C1 segment of cervical spinal cord (tissue), 14 donors: ENCODE results near the gene GRID2.

Source experiments
- DNase-seq, 14 donors: peaks; one replicate each; lab custom pipeline; 2025; lab: John Stamatoyannopoulos, UW

GRID2 gene

DNA sequence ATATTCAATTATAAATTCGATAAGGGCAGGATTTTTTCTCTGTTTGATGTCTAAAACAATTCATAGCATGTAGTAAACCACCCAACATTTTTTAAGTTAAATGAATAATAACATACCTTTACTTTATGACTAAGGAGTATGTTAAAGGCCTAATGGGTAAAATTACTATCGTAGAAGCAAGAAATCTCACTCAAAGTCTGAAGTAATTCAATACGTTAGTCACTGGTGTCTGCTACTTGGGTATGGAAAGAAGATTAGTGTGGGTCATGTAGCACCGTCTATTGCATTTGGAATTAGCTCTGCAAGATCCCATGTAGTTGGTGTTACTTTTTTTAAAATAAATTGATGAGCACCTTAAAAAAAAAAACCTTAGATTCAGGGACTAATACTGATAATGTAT is 374.5 kb downstream of the GRID2 start:
- no peak for DNase-seq

DNA sequence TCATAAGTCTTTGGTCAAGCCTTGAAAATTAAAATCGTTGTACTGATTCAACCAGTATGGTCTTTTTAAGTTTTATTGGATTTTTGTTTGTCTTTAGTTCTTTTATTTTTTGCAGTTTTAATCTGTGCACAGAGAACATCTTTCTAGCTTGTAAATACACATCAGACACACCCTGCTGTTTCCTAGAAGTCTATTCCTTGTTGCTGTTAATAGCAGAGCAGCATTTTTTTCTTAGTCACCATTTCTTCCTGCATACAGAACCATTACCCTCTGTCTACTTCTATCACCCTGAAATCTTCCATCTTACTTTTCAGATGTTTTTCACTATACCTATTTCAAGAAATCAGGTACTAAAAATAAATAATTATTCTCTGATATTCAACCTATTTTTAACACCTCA is 375.4 kb downstream of the GRID2 start:
- no peak for DNase-seq

DNA sequence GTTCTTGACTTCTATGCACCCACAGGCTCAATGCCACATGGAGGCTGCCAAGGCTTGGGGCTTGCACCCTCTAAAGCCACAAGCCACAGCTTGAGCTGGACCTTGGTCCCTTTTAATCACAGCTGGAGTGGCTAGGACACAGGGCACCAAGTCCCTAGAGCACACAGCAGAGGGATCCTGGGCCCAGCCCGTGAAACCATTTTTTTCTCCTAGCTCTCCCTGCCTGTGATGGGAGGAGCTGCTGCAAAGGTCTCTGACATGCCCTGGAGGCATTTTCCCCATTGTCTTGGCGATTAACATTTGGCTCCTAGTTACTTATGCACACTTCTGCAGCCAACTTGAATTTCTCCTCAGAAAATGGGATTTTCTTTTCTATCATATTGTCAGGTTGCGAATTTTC is 410.9 kb downstream of the GRID2 start:
- DNase-seq, result no peak

DNA sequence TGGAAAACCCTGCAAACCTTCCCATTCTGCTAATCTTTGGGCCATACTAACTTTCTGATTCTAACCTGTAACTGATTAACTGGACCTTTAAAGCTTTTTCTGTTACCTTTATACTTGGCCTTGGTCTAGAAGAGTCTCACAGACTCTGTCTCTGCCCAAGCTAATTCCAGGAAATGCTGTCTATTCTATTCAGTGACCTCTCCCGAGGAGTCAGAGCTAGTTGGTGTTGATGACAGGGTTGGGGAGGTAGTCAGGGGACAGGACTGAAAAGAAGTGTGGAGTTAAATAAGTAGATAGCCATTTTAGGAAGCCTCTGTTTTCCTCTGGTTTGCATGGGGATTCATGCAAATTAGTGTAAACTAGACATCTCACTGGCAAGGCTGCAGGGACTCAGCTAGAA is 429.5 kb downstream of the GRID2 start:
- no peak for DNase-seq

DNA sequence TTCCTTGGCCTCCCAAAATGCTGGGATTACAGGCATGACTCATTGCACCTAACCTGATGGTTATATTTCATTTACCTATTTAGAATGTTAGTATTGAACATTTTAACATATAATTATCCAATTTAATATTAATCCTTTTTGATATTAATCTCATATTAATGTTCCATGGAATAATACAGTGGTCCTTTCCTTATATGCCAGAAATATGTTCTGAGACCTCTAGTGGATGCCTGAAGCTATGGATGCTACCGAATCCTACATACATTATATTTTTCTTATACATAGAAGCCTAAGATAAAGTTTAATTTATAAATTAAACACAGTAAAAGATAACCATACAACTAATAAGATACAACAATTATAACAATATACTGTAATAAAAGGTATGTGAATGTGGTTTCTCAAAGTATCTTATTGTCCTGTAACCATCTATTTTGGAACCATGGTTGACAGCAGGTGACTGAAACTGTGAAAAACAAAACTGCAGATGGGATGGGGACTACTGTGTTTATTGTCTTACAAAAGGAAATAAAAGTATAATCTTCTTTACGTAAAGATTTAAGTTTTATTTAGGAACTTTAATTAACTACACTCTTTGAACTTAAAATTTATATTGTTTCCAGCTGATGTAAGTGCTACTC is 431.4 kb downstream of the GRID2 start:
- DNase-seq, result no peak

DNA sequence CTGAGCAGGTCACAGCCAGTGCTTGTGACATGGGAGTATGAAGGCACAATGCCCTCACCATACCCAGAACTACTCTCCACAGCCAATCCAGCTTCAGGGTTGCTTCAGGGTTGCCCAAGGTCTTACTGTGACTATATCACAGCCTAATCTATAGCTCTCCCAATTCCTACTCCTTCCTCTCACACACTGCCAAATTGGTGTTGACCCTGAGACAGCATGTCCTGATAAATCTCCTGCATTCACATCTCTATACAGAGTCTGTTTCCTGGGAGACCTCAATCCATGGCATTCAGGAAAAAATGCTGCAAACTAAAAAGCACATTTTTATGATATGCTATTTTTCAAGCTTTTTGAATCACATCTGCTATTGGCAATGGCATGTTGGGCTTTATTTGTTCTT is 456.7 kb downstream of the GRID2 start:
- DNase-seq, result no peak

DNA sequence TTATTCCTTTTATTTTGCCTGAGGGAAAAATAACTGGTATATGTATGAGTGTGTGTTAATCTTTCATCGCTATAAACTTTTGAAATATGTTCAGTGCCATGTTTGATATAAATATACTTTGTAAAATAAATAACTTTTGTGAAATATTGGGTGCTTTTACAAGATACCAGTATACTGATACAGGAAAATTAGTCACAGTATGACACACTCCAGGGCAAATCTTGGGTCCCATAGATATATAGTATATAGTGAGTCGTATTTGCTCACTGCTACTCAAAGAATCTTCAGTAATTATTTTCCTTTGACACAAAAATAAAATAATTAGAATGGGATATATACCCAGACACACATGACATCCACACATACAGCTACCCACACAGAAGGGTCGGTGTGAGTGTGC is 472.3 kb downstream of the GRID2 start:
- no peak for DNase-seq

DNA sequence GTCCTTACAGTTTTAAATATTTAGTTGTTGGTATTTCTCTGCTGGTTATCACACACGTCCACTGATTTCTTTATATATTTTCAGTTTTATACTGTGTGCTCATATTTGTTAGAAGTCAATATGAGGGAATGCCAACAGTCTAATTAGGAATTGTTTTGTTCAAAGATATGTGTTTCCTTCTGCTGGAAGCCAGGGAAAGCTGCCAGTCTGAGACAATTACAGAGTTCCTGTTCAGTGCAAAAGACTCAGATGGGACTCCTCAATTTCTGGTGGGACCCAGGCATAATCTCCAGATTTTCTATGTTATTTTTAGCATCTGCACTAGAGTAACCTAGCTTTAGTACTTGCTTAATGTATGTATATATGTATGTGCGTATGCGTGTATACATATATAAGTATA is 486.0 kb downstream of the GRID2 start:
- DNase-seq, result no peak

DNA sequence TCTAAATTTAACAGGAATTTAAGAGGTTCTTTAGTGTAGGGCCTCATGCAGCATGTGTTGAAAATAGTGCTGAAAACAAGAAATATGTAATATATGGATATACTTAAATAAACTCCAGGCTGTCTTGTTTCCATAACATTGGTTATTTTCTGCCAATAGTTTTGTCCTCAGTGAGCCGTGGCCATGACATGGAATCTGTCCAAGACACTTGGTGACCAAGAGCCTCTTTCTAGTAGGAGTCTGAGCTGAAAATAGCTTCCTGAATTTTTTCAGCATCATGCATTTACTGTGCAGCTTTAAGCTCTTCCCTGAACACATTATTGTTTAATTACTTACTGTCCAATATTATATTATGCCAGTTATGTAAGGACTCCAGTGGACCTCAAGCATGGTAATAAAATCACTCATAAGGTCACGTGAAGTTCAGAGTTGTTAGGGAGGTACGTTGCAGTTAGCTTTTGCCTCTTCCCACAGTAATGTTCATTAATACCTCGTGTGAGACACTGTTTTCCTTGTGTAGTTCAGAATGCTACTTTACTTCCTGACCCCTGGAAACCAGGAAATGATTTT is 488.2 kb downstream of the GRID2 start:
- peak in 1 of 14 donors; percentile 49 for DNase-seq

DNA sequence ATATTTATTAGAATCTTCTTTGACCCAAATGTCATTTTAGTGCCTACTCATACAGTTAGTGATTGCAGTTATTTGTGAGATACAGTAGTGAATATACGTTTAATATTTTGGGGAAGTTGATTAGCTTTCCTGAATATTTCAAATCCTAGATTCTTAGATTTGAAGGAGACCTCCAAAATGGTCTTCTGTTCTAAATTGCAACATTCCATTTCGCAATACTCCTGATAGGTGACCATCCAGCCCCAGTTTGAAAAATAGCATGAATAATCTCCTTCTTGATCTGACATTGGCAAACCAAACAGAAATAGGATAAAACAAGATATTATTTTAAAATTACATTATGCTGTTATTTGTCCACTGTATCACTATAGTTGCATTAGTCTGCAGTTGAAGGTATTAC is 505.6 kb downstream of the GRID2 start:
- DNase-seq, result no peak

DNA sequence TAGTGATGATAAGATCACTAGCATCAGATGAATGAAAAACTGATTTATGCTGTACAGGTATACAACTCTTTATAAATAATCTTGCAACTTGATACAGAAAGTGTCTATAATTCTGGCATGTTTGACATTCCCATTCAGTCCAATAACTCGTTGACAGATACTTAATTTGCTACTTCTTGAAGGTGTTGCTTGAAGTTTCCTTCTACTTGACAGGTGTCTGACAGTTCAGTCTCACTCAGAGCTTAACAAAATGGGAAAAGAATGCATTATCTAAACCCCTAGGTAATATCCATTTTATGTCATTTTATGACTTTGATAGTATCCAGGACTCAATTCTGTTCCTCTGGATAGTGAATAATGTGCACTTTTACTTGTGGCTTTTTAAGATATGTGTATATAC is 508.9 kb downstream of the GRID2 start:
- DNase-seq, result no peak

DNA sequence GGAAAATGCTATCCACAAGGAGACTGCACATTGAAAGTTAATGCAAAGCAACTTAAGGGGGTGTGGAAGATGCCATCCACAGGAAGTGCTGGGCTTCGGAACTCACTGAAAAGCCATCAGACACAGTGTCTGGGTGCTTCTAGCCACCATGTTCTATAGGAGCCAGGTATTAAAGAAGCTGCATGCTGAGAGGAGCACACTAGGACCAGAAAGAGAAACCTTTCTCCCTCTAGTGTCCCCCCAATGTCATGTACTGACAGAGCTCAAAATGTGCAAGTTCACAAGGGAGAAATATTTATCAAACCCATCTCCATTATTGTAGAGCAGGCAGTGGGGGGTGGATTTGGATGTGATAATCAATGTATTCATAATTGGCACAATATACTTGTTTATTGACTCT is 510.9 kb downstream of the GRID2 start:
- DNase-seq, result no peak

DNA sequence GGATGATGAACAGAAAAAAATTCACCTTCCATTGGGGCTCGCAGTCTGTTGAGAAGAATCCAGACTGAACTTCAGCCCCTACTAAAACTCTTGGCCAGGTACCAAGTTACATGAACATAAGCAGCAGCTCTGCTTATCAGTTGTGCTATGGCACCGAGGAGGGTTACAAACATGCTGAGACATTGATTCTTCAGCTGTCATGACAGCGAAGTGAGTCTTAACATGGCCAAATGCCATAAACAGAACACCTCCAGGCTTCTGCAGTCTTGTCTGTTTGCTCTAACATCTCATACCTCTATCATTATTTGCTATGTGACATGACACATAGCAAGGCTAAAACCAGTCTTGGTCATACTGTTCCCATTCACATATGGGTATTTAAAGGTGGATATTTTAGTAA is 521.5 kb downstream of the GRID2 start:
- DNase-seq, result peak in 1 of 14 donors; percentile 51

DNA sequence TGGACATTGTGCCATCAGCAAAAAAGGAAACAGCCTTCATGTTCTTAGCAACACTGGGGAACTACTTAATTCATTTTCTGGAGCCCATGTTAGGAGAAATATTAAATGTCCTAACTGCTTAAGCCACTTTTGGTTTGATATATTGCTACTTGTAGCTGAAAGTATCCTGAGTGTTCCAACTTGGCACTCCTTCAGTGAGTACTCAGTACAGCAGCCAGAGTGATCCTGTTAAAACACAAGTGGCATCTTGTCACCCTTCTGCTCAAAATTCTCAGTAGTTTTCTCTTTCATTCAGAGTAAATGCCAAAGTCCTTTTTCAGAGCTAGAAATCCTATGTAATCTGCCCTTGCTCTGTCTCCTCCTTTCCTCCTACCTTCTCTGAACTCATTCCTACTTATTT is 522.0 kb downstream of the GRID2 start:
- DNase-seq, result peak in 1 of 14 donors; percentile 62

DNA sequence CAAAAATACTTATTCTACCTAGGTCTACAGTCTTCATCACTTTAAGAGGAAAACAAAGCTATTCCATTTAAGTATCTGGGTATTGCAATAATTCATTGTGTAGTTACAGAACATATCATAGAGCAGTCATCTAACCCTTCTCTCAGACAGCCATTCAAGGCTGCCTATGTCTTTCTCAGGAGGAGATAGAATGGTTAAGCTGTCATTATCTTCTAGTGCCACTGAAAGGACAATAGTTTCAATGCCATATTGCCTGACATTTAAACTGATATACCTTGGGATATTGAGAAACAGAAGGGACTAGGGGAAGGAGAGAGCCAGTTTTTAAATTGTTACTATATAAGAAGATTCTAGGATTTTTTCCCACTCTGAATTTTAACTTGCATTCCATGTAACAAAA is 527.0 kb downstream of the GRID2 start:
- no peak for DNase-seq

DNA sequence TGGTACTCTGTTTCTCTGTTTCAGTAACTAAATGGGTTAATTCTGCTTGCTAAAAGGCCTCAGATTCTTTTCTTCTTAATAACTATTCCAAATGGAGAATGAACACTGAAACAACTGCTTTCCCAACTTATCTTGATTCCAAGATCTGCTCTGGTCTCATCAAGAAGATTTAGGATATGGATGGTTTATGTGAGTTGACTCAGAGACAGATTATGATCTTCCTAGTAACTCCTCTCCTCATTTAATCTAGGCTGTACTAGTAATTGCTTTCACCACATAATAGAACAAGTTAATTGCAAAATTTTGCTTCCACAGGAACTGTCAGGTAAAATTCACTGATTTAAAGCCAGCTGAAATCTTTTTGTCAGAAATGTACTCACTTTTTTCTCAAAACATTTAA is 537.1 kb downstream of the GRID2 start:
- DNase-seq, result no peak

DNA sequence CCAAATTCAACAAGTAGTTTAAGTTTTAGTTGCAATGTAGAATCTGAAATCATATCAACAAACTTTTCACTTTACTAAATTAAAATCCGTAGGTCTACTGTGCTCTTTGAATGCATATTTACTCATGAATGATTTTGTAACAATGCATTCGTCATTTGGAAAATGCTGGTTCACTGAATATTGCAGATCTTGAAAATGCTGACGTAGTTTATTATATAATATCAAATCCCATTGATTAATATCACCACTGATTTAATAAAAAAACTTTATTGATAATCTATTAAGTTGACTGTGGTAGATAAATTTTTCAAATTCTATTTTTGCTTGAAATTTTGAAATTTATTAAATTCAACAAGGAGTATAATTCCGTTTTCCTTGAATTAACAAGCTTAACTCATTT is 540.0 kb downstream of the GRID2 start:
- DNase-seq, result no peak

DNA sequence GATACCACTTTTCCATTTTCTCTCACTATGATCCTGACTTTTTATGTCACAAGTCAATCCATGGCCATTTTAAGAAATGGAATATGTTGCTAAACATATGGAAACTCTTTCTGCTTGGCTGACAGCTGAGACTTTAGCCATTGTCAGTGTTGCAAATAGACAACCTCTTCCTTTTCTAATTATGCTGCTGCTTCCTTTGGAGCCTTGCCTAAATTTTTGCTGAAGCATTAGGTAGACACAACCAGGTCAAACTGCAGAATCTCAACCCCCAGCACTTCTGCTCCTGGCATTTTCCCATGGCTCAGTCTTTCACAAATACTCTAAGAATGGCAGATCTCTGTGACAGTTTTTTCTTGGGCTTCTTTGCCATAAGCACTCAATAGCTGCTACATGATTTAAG is 543.3 kb downstream of the GRID2 start:
- DNase-seq, result peak in 1 of 14 donors; percentile 79

DNA sequence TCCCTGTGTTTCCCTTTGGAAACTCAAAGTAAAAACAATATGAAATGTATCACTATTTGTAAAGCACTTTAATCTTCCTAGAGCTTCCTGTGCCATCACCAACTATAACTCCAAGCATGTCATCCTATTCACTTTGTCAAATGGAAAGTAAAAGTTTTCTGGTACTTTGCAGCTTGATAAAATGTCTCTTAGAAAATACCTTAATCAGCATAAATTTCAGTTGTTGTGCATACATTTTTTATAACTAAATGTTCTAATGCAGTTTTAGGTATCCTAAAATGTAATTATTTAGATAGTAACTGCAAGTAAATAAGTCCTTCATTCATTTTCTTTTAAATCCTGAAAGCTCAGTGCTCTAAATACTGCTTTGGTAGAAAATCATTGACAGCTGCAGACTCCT is 558.7 kb downstream of the GRID2 start:
- no peak for DNase-seq

DNA sequence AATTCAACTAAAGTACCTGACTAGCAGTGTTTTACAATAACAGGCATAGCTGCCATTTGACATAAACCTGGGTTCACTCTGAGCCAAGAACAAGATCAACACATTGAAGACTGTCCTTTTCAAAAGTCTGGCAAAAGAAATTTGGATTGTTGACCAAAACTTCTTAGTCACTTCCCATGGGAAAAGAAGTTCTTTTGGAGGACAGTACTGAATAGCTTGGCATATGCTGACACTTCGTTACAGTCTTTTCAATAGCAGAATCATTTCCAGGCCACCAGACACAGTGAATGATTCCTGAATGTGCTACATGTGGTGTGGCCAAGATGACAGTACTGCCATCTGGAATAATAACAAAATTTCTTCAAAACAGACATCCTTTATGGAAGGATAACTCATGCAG is 560.3 kb downstream of the GRID2 start:
- peak in 2 of 14 donors; percentile 0 to 76 for DNase-seq

DNA sequence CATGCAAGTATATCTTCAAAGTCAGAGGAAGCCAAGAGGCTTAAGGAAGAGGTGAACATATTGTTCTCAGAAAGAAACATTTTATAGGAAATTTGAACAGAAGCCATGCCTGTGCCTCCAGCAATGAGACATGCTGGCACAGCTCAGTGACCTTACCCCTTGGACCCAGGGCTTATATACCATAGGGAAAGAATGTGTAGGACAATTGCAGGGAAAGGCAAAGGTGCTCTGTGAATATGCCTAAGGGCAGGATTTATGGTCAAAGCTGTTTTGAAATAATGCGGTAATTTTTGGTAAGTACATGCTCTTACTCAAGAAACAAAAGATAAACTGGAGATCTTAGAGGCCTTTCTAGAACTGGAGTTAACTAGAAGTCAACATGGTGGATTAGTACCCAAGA is 568.8 kb downstream of the GRID2 start:
- no peak for DNase-seq

DNA sequence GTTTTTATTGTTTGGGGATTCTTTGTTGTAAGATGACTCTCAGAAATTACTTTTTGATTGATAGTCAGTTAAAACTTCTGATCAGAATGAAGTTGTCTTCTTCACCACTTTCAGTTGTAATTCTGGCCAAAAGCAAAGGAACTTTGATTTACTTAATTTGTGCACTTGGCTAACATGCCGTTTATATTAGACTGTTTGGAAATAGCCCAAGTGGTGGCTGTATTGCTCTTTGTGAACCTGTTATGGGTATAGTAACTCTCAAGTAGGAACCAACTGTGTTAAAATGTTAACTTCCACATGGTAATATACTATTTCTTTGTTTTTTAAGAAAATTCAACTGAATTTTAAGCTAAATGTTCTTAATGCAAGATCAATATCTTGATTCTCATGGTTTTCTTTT is 581.9 kb downstream of the GRID2 start:
- DNase-seq, result no peak

DNA sequence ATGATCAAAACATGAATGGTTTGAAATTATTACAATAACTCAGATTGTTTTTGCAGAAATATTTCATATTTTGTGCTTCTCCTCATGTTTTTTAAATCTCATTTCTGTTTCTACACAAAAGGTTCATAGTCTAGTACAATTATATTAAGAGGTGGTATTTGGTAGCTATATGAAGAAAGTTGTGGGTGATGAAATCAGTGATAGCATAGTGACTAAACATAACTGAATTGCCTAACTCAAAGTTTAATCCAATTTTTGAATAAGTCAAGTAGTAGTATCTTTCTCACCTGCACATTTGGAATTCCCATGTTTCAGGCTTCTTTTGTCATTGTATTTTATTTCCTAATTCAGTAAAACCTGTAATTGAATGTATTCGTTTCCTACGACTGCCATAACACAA is 648.7 kb downstream of the GRID2 start:
- no peak for DNase-seq

DNA sequence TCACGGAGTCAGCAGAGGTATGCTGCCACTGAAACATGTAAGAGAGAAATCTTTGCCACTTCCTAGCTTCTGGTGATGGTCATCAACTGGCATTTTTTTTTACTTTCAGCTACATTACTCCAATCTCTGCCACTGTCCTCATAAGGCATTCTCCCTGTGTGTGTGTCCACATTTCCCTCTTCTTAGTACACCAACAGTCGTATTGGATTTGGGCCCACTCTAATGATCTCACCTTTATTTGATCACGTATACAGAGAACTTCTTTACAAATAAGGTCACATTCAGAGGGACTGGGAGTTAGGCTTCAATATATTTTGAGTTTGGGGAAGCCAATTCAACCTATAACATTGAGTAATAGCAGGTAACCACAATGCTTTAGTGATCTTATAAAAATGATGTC is 649.1 kb downstream of the GRID2 start:
- no peak for DNase-seq
